Activated CD8-positive, alpha-beta memory T cell treated with anti-CD3 and anti-CD28 coated beads, Interleukin-2, amount 50 U/mL, for 24 hours (primary cell): ENCODE results near the gene FNDC7.
"Not testable (repeated sequence)": the region's sequence is repeated elsewhere in the genome, so short reads cannot be mapped to it uniquely, and the experiment has no call there.

ENCODE experiments used
- DNase-seq: peaks from one replicate; pipeline ENCODE4 v3.0.0-alpha.2; 2020; ENCODE audit errors: extremely low read depth

FNDC7 gene

DNA sequence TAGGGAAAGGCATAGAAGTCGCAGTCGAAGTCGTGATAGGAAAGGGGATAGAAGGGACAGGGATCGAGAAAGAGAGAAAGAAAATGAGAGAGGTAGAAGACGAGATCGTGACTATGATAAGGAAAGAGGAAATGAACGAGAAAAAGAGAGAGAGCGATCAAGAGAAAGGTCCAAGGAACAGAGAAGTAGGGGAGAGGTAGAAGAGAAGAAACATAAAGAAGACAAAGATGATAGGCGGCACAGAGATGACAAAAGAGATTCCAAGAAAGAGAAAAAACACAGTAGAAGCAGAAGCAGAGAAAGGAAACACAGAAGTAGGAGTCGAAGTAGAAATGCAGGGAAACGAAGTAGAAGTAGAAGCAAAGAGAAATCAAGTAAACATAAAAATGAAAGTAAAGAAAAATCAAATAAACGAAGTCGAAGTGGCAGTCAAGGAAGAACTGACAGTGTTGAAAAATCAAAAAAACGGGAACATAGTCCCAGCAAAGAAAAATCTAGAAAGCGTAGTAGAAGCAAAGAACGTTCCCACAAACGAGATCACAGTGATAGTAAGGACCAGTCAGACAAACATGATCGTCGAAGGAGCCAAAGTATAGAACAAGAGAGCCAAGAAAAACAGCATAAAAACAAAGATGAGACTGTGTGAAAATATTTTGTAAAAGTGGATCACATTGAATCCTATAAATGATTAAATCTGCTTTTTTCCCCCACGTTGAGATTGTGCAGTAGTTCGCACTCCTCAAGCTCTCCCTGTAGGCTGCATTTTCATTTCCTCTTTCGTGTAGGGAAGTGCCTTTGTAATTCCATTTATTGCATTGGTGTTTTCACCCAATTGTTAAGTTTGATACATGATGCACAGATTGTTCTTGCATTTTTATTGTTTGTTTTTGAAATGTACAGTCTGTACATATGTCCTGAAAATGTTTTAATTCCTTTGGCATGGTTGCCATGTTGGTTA is 13.1 kb upstream of the FNDC7 start:
- DNase-seq, result no peak

DNA sequence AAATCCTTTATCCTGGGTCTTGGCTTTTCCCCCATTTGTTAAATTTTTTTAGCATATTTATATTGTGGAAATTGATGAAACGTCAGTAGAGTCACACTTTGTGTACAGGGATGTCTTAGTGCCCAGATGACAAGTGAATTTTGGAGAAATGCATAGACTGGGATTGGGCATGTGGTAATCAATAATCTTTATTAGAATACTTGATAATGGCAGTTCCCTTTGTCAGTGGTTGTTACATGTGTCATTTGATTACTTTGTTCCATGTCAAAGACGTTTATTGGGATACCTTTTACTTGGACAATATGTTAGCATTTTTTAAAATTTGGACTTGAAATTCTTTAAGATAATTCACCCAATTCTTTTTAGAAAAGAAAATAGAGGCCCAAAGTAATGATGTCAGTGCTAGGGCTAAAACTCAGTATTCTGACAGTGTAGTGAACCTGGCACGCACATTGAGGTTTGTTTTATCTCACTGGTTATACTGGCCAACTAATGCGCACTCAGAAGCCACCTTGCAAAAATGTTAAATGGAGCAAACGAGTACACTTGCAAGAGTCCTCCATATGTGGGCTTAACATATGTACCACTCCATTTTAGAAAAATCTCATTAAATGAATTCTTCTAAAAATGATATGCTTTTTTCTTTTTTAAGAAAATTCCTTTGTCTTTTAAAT is 11.4 kb upstream of the FNDC7 start:
- no peak for DNase-seq

DNA sequence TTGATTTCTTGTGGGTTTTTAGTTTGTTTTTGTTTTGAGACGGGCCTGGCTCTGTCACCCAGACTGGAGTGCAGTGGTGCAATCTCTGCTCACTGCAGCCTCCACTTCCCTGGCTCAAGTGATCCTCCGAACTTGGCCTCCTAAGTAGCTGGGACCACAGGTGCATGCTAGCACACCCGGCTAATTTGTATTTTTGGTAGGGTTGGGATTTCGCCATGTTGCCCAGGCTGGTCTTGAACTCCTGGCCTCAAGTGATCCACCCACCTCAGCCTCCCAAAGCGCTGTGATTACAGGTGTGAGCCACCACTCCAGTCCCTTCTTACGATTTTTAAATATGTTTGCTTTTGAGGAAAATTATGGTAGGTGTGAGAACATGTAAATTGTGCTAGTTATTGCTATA is 10.6 kb upstream of the FNDC7 start:
- not testable (repeated sequence) for DNase-seq

DNA sequence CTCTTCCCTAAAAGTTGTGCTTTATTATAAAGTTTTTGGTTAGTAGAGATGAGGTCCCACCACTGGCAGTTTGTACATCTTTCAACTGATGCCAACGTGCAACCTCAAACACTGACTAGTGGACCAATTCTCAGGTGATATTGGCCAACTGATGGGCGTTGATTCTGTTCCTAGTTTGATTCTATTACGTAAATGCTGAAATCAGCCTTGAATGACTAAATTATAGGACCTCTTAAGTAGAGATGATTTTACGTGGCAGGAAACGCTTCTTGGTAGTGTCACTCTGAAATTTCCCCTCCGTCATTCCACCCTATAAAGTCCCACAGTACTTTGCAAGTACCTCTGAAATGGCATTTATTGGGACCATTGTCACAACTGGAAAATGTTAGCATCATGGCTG is 8.8 kb upstream of the FNDC7 start:
- DNase-seq, result no peak

DNA sequence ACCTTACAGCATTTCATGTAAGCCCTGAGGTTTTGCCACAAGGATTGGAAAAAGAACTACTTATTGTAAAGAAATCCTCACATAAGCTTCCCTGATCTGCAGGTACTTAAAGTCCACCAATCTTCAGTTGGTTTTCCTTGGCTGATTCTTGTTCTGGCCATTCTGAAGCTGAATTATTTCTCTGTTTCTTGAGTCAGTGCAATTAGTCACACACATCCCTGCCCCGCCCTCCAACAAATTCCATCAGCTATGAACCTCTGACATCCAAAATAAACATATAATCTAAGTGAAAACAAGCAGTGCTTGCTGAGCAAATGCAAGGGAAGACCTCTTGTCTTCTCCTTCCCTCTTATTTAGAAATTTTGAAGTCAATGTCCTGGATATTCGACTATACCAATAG is 8.2 kb upstream of the FNDC7 start:
- DNase-seq, result no peak

DNA sequence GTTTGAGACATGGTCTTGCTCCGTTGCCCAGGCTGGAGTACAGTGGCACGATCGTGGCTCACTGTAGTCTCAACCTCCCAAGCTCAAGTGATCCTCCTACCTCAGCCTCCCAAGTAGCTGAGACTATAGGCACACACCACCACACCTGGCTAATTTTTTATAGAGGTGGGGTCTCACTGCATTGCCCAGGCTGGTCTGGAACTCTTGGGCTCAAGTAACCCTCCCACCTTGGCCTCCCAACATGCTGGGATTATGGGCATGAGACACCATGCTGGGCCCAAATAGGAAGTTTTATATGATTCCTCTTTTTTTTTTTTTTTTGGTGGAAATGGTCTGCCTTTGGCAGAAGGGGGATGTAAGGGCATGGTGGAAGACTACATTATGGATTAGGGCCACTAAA is 6.1 kb upstream of the FNDC7 start:
- no peak for DNase-seq

DNA sequence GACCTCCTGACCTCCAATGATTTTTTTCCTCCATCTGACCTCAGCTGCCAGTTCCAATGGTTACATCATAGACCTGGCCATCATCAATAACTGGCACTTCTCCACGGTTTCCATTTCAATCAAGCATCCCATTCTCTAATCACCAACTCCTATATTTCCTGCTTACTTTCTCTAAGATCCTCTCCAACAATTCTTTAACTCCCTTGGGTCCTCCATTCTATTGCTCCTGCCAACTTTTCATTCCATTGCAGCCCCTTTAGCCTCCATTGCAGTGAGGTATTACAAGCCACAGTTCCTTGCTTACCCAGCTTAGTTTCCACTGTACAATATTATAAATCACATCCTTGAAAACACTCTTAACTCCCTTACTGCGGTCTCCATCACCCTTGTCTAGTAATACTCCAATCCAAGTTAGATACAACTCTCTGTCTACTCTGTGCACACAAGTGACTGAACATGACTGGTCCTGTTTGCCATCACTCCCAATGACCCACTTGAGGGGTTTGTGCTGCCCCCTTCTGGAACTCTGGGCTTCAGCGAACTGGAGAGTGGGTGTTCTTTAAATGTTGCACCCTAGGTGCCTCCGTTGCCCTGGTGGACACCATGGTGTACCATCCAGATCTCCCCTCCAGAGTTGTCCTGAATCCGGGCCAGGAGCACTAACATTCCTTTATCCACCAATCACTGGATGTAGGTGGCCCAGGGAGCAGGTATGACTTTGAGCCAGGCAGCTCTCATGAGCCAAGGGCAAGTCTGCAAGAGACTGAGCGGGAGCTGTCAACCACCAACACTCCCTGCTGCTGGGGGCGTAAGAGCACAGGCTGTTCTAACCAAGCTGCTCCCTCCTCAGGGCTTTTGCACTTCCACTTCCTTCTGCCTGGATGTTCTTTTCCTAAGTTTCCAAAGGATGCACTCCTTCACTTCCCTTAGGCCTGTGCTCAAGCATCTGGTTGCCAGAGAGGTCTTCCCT is 3.7 kb upstream of the FNDC7 start:
- DNase-seq, result no peak

DNA sequence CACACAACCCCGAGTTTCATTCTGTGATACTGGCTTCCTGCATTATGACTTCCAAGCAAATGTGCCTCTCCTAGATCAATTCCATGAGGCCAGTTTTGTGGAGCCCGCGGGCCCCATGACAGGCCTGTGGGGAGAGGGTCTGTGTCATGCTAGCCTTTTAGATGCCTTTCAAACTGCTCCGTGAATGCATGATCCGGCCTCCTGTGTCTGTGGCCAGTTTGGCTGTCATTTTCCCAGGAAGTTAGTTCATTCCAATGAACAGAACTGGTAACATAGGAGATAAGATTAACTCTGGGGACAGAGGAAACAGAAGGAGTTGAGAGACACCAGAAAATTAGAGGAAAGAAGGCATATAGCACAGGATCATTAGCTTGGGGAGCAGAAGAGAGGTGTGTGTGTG is 3.2 kb downstream of the FNDC7 start:
- no peak for DNase-seq

DNA sequence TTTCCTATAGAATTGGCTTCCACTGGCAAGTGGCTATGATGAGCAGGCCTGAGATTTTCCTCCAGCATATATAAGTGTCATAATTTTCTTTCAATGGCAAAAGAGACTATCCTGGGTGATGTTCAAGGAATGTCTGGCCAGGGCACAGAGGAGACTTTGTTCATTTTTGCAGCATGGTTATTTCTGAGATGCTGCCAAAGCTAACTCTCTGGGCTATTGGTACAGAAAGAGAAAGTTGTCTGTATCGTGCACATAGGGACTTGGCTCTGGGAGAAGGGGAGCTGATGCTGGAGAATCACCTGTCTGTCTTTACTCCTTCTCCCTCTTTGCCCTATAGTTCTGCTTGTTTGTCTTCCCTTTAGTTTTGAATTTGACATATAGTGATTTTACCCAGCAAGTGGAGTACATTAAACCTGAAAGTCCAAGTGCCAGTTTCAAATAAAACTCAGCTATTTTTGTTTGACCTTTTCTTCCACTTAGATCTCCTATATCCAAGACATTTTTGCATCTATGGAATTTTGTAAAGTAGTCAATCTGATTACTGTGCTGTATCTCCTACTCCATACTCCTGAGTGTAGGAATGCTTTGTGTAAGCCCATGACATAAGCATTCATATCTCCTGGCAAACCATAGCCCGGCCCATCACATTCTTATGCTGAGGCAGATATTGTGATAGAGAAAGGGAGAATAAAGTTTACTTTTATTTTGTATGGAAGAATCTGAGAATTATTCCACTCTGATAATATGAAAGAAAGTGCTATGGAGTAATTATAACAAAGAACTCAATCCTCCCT is 3.9 kb downstream of the FNDC7 start:
- no peak for DNase-seq

DNA sequence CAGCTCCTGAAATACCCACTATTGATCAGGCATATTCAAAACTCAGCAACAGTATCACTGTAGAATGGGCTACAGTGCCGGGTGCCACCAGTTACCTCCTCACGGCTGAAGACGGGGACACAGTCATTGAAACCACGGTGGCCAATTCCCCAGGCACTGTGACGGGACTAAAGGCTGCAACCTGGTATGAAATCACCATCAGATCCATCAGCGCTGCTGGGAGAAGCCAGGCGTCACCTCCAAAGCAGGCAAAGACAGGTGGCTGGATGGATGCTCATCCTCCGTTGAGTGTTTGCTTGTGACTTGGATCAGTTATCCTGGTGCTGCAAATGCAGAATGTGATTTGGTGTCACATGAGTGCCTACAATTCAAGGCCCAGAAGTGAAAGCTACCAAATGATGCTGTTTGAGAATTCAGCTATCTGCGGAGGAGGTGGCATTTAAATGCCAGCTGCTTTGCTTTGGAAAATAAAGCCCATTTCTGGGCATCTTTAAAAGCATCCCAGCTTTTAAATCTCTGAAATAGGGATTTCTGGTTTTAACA is 5.1 kb downstream of the FNDC7 start:
- no peak for DNase-seq

DNA sequence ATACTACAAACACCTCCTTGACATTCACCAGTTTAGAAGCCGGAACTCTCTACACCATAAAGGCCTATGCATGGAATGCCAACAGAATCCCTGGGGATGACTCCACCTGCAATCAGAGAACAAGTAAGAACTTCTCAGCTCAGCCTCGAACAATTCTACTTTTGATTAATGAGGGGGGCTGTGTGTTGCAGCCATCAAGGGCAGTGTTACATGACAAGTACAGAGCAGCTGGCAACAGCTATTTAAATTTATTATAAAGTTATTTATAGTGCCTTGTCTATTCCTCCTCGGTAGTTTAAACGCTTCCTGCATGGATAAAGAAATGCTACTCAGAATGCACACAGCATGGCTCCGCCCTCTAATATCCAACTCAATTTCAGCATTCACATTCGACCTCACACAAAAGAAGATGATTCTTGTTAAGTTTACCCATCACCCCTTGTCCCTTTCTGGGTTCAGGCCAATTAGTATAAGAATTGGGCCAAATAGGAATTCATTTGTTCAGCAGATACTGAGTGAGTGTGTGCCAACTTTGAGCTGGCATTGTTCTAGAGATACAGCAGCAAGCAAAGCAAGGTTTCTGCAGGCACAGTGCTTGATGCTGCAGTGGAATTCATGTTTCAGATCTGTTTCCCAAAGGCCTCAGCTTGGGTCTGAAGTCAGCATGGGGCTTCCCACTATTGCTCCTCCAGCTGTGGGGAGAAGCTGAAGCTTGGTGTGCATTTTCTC is 6.4 kb downstream of the FNDC7 start:
- no peak for DNase-seq

DNA sequence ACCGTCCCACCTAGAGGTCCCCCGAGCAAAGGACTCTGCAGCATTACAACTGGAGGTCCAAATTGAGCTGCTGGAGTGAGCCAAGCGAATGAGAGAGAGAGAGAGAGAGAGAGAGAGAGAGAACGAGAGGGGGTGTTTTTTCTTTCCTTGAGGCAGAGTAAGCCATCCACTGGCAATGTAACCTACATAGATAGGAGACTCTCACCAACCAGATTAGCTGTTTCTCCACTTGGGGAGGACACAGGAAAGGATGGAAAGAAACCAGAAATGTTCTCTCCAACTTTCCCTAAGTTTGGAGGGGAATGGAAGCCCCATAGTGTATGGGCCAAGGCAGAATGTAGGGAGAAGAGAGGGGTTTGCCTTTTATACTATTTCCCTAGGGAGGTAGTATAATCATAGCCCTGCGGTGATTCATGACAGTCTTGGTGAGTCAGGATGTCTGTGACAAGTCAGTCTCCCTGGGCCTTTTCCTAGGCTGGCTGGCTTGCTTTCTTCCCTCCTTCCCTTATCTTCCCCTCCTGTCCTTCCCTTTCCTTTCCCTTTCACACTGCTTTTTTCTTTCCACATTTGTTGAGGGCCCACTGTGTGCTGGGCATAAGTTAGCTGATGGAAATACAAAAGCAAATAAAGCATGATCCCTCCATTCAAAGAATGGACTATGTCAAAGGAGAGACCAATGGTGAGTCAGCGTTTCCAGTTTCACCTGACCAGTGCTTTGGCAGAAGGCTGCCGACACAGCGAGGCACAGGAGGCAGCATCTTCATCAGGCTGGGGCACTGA is 7.1 kb downstream of the FNDC7 start:
- DNase-seq, result no peak

DNA sequence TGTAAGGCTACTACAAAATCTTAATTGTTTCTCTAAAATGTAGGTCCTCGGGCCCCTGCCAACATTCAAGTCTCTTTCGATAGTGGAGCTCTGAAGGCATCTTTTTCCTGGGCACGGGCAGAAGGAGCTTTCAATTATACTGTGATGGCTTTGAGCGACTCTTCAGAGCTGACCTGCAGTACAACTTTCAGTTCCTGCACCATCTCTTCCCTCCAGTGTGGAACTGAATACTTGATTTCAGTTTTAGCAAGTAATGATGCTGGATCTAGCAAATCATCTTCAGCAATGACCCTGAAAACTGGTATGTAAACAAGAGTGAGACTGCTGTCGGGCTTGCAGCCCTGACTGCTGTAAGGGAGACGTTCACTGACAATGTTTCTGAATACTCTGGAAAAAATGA is 9.6 kb downstream of the FNDC7 start:
- DNase-seq, result no peak

DNA sequence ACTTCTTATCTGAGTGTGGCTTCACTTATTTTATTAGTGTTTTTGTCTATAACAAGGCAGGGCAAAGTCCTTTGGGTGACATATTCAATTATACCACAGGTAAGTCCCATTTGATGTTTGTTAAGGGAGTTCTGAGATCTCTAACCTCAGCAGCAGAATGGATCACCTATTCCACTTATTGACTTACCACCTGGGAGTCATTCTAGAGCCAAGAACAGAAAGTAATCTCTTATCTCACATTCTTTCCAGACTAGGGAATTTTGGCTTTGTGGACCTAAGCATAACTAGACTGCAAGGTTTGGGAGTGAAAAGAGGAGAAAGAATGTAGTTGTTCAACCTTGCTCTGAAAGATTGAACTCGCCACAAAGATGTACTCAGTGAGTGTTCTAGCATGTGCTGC is 13.2 kb downstream of the FNDC7 start:
- DNase-seq, result no peak

DNA sequence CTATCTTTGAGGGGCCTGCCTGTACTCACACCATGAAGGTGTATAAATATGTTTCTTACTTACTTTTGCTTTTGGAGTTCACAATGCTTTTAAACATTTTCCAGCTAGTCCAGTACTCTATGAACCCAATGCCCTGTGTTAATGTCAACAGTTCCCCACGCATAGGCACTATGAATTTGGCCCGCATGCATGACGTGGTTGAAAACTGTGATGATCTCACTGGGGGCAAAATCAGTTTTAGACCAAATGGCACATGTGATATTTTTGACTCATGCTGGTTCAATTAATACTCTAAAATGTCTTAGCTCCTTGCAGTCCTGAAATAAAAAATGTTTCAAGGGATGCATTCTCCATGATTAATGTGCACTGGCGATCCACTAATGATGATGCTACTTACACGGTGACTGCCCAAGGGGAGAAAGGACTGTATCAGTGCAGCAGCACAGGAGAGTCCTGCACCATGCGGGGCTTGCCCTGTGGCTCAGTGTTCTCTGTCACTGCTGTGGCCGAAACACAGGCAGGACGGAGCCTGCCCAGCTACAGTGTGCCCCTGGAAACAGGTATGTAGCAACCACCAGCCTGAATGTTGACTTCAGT is 15.7 kb downstream of the FNDC7 start:
- DNase-seq, result no peak

DNA sequence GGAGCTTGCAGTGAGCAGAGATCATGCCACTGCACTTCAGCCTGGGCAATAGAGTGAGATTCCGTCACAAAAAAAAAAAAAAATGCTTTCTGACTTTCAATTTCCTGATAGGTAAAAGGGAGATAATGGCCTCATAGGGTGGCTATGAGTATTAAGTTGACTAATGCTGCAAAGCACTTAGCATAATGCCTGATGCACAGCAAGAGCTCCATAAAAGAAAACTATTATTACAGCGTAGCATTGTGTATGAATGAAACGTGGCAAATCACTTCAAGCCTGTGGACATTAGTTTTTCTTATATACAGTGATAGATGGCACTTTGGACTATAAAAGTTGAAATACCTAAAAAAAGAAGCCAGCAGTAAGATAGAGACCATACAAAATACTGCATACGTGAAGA is 16.8 kb downstream of the FNDC7 start:
- DNase-seq, result no peak

DNA sequence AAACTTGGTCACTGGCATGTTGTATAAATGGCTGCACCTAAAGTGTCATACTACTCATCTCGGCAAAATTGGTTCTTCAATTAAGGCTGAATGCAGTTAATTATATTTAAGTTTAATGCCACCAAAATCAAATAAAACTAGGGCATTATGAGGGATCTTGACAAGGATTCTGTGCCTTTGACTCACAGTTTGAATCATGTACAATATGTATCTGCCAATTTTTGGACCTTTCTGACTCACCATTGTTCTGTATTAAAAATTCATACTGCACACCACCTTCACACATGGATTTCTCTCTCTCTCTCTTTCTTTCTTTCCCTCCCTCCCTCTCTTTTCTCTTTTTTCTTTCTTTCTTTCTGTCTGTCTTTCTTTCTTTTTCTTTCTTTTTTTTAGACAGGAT is 19.7 kb downstream of the FNDC7 start:
- DNase-seq, result no peak

DNA sequence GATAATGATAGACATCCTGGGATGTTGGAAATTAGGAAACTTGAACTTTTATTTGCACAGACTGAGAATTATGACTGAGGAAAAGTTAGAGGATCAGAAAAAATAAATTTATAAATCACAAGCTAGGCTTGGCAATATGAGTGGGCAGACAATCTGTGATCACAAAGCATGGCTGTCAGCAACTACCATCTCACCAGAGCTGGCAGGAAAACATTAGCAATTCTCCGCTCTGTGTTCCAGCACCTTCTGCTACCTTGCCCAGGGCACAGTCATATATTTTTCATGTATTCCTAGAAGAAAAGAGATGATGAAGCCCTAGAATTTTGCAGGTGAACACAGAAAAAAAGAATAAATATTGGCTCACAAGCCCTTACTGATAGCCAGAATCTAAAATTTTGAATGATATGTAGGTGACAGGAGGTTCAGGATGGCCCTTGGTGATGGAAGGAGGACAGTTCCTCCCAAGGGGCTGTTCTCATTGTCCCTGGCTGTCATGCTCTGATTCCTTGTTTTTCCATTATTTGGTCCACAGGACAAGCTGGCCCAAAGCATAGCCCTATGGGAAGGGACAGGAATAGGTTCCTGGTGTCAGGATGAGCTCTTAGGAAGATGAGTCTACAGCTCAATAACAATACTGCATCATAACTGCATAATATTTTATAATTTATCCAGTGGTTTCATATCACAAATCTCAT is 21.6 kb downstream of the FNDC7 start:
- no peak for DNase-seq

DNA sequence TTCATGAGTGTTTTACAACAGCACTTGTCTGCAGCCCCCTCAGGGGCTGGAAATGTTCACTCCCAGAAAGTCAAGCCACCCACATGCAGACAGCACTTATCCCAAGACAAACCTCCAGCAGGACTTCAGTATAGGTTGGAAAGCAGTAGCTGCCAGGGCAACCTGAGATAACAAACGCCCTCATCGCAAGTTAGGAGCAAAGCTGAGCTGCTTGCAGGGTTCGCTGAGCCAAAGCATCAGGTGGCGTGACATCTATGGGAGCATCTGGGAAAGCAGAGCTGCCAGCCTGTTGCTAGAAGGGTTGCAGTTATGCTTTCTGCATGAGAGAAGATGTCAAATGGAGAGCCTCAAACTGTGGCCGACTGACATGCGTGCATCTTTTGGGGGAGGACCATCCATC is 29.5 kb downstream of the FNDC7 start:
- DNase-seq, result no peak
